Neural cell (in vitro differentiated cells): ENCODE data around the gene HACE1. TPM values are rescaled to one million over a fixed set of nuclear protein-coding genes. Genes with fewer than 3 reads are reported as not detected.

ENCODE experiments used
- H2AFZ ChIP-seq: fragments of 200-600, 300-800 bp; sonication (generic), shearing (Covaris generic); 2 replicates; pipeline ENCODE4 v1.6.0; 2014; ENCODE audit warnings: low read depth, mild to moderate bottlenecking, antibody characterized with exemption, low read length, moderate library complexity
- H3F3A ChIP-seq: fragments of 200-600 bp; shearing (Covaris generic); 2 replicates; pipeline ENCODE4 v1.6.1; 2016; ENCODE audit warnings: mild to moderate bottlenecking, moderate library complexity, mixed read lengths, antibody characterized with exemption, low read length; ENCODE audit not compliant: insufficient read depth, poor library complexity, severe bottlenecking
- H3K27ac ChIP-seq: fragments of 200-600, 300-800 bp; sonication (generic), shearing (Covaris generic); 2 replicates; pipeline ENCODE4 v1.5.1; 2014; ENCODE audit warnings: mild to moderate bottlenecking, low read length, moderate library complexity
- H3K27me3 ChIP-seq: fragments of 300-800, 200-600 bp; sonication (generic), shearing (Covaris generic); 2 replicates; pipeline ENCODE4 v1.6.0; 2014; ENCODE audit warnings: mild to moderate bottlenecking, low read depth, low read length, moderate library complexity; ENCODE audit not compliant: insufficient read depth
- H3K36me3 ChIP-seq: fragments of 300-800, 200-600 bp; sonication (generic), shearing (Covaris generic); 2 replicates; pipeline ENCODE4 v1.5.1; 2014; ENCODE audit warnings: mild to moderate bottlenecking, antibody characterized with exemption, low read length, moderate library complexity; ENCODE audit not compliant: insufficient read depth
- H3K4me2 ChIP-seq: fragments of 300-800, 200-600 bp; sonication (generic), shearing (Covaris generic); 2 replicates; pipeline ENCODE4 v1.6.0; 2014; ENCODE audit warnings: mild to moderate bottlenecking, low read length
- H3K4me3 ChIP-seq: fragments of 300-800, 200-600 bp; sonication (generic), shearing (Covaris generic); 2 replicates; pipeline ENCODE4 v1.5.1; 2014; ENCODE audit warnings: mild to moderate bottlenecking, low read length, moderate library complexity
- H3K79me2 ChIP-seq: fragments of 200-600 bp; shearing (Covaris generic); replicated peaks from 2 replicates; pipeline ENCODE4 v1.6.0; 2014; ENCODE audit warnings: mild to moderate bottlenecking, low read length, moderate library complexity; ENCODE audit not compliant: insufficient read depth
- H3K9ac ChIP-seq: fragments of 300-800, 200-600 bp; sonication (generic), shearing (Covaris generic); 2 replicates; pipeline ENCODE4 v1.6.1; 2016; ENCODE audit warnings: mild to moderate bottlenecking, low read length, mixed read lengths
- H3K9me2 ChIP-seq: fragments of 200-600 bp; shearing (Covaris generic); 2 replicates; pipeline ENCODE4 v1.6.1; 2016; ENCODE audit warnings: mild to moderate bottlenecking, low read length, mixed read lengths; ENCODE audit not compliant: insufficient read depth
- H3K9me3 ChIP-seq: fragments of 200-600, 300-800 bp; sonication (generic), shearing (Covaris generic); 2 replicates; pipeline ENCODE4 v1.6.1; 2016; ENCODE audit warnings: mild to moderate bottlenecking, mixed run types, low read length, moderate library complexity, mixed read lengths
- H4K20me1 ChIP-seq: fragments of 200-600 bp; shearing (Covaris generic); 2 replicates; pipeline ENCODE4 v1.6.1; 2016; ENCODE audit warnings: mild to moderate bottlenecking, mixed run types; ENCODE audit not compliant: insufficient read depth
- CTCF ChIP-seq: fragments of 450-650 bp; IDR thresholded peaks from 2 replicates; pipeline ENCODE4 v1.5.1; 2014; ENCODE audit warnings: antibody characterized with exemption, mild to moderate bottlenecking, moderate library complexity; ENCODE audit not compliant: poor library complexity, severe bottlenecking
- EP300 ChIP-seq: fragments of 450-650 bp; conservative IDR thresholded peaks from 2 replicates; pipeline ENCODE4 v1.6.1; 2014; ENCODE audit warnings: antibody characterized with exemption, mild to moderate bottlenecking, moderate library complexity; ENCODE audit not compliant: poor library complexity, severe bottlenecking
- EZH2 ChIP-seq: fragments of 200-600, 300-800 bp; shearing (Covaris generic), sonication (generic); IDR thresholded peaks from 2 replicates; pipeline ENCODE4 v1.6.1; 2014; ENCODE audit warnings: antibody characterized with exemption, low read length, borderline replicate concordance, mild to moderate bottlenecking; ENCODE audit not compliant: insufficient read depth, poor library complexity, severe bottlenecking
- MXI1 ChIP-seq: fragments of 450-650 bp; conservative IDR thresholded peaks from 2 replicates; pipeline ENCODE4 v1.6.1; 2014; ENCODE audit warnings: antibody characterized with exemption, mild to moderate bottlenecking; ENCODE audit not compliant: poor library complexity, severe bottlenecking
- POLR2AphosphoS5 ChIP-seq: IDR thresholded peaks from 2 replicates; pipeline ENCODE4 v1.6.1; 2012
- RAD21 ChIP-seq: fragments of 450-650 bp; conservative IDR thresholded peaks from 2 replicates; pipeline ENCODE4 v1.6.1; 2014; ENCODE audit warnings: antibody characterized with exemption, mild to moderate bottlenecking, moderate library complexity
- REST ChIP-seq: IDR thresholded peaks from 2 replicates; pipeline ENCODE4 v1.6.1; 2012; ENCODE audit warnings: borderline replicate concordance
- SMC3 ChIP-seq: fragments of 450-650 bp; conservative IDR thresholded peaks from 2 replicates; pipeline ENCODE4 v1.6.1; 2014; ENCODE audit warnings: antibody characterized with exemption, mild to moderate bottlenecking, moderate library complexity; ENCODE audit not compliant: poor library complexity
- TAF1 ChIP-seq: IDR thresholded peaks from 2 replicates; pipeline ENCODE4 v1.6.1; 2012; ENCODE audit warnings: low read depth
- polyA plus RNA-seq: library from polyadenylated mRNA; depleted of rRNA; stranded (reverse); fragments of >200 nt; gene quantifications from 2 replicates; pipeline ENCODE4 v1.2.3, GENCODE V29; 2014

The HACE1 gene
- polyA plus RNA-seq, 1 donor from 2014 or later, result 70.6 TPM

GRCh38 chr6:104766595-104766994 is 93.1 kb downstream of the HACE1 start:
- no peaks in the 10 kb centered on the region for H3K27me3 ChIP-seq
- no peak overlapping the region for H3K4me2 ChIP-seq
- H3K9me3 ChIP-seq, result no peaks in the 10 kb centered on the region
- no peaks in the 10 kb centered on the region for H3K79me2 ChIP-seq
- no peak for TF ChIP-seq EZH2
- TF ChIP-seq SMC3, result no peak
- TF ChIP-seq RAD21, result no peak
- no peak for TF ChIP-seq MXI1
- H3K36me3 ChIP-seq, result peaks cover 7% of the 10 kb centered on the region
- no peaks in the 10 kb centered on the region for H3F3A ChIP-seq
- H2AFZ ChIP-seq, result no peak overlapping the region
- no peaks in the 10 kb centered on the region for H4K20me1 ChIP-seq
- no peaks in the 10 kb centered on the region for H3K9me2 ChIP-seq
- no peak overlapping the region for H3K27ac ChIP-seq
- no peak overlapping the region for H3K9ac ChIP-seq
- H3K4me3 ChIP-seq, result no peak overlapping the region

- H3K79me2 ChIP-seq, result no peaks in the 10 kb centered on the region
- no peak overlapping the region for H3K27ac ChIP-seq
- H3K36me3 ChIP-seq, result peaks cover 7% of the 10 kb centered on the region
- no peaks in the 10 kb centered on the region for H3K9me3 ChIP-seq
- H4K20me1 ChIP-seq, result no peaks in the 10 kb centered on the region
- H3K4me3 ChIP-seq, result no peak overlapping the region
- no peak overlapping the region for H3K4me2 ChIP-seq
- H3K9ac ChIP-seq, result no peak overlapping the region
- TF ChIP-seq MXI1, result no peak
- TF ChIP-seq RAD21, result no peak
- no peak for TF ChIP-seq REST
- TF ChIP-seq EP300, result no peak
- TF ChIP-seq SMC3, result no peak
- TF ChIP-seq POLR2AphosphoS5, result no peak
- no peak for TF ChIP-seq EZH2
- no peak for TF ChIP-seq TAF1
- TF ChIP-seq CTCF, result no peak
- no peak overlapping the region for H2AFZ ChIP-seq
- no peaks in the 10 kb centered on the region for H3K27me3 ChIP-seq
- no peaks in the 10 kb centered on the region for H3K9me2 ChIP-seq
- H3F3A ChIP-seq, result no peaks in the 10 kb centered on the region
Measured at GRCh38 chr6:104754788-104755409, 104.8 kb downstream of the HACE1 start.
